GM21423 (cell line): ENCODE data around the gene RYR1.
"Not testable (repeated sequence)": the region's sequence is repeated elsewhere in the genome, so short reads cannot be mapped to it uniquely, and the experiment has no call there.

ENCODE experiments used
- ATAC-seq: cut with Tn5 transposase; IDR thresholded peaks from one replicate; pipeline ENCODE4 v1.9.1; 2021; ENCODE audit warnings: mild to moderate bottlenecking, moderate library complexity; ENCODE audit not compliant: unreplicated experiment

RYR1 gene

DNA sequence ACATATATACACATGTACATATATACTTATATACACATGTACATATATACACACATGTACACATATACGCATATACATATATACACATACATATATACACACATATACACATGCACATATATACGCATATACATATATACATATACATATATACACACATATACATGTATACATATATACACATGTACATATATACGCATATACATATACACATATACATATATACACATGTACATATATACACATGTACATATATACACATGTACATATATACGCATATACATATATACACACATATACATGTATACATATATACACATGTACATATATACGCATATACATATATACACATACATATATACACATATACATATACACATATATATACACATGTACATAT is 169.4 kb downstream of the RYR1 start:
- ATAC-seq = not testable (repeated sequence)

DNA sequence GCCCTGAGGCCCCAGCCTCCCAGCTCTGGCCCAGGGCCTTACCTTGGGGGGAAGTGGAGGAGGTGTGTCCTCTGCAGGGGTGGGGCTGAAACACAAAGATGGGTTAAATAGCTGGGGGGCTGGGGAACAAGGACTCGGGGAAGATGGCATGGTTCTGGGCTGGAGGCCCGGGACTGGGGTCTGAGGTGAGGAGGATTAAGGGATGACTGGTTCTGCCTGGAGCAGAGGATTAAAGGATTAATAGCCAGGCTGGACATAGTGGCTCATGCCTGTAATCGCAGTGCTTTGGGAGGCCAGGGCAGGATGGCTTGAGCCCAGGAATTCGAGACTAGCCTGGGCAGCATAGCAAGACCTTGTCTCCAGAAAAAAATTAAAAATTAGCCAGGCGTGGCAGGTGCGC is 172.6 kb downstream of the RYR1 start:
- ATAC-seq = no peak

DNA sequence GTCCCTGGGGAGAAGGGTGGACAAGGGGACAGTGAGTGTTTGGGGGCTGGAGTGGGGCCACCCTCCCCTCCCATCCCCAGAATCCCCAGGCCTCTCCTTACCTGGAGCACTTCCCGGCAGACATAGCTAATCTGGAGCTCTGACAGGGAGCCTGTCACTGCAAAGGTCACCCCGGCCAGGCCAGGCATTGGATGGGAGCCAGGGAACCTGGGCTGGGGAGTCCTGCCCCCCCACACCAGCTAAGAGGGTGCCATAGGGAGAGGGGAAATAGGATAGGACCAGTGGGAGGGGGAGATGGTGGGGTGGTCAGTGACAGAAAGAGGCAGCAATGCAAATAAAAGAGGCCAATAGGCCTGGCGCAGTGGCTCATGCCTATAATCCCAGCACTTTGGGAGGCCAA is 180.8 kb downstream of the RYR1 start:
- no peak for ATAC-seq

DNA sequence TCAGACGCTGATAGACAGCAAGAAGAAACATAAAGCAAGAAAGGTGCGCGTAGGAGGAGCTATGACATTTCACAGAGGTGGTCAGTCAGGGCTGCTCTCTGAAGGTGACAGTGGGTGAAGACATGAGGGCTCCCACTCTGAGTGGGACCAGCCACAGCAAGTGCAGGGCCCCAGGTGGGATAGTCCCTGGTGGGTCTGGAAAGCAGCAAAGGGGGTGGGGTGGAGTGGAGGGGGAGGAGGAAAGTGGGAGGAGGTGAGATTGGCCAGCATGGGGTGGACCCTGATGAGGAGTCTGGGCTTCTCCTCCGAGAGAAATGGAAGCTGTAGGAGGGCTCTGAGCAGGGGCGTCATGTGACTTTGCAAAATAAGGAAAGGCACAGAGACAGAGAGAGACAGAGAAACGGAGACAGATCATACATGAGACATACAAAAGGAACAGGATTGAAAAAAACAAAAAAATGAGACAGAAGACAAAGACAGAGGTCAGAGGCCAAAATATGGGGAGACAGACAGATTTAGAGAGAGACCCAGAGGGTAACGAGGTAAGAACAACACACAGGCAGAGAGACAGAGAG is 181.6 kb downstream of the RYR1 start:
- ATAC-seq = no peak

DNA sequence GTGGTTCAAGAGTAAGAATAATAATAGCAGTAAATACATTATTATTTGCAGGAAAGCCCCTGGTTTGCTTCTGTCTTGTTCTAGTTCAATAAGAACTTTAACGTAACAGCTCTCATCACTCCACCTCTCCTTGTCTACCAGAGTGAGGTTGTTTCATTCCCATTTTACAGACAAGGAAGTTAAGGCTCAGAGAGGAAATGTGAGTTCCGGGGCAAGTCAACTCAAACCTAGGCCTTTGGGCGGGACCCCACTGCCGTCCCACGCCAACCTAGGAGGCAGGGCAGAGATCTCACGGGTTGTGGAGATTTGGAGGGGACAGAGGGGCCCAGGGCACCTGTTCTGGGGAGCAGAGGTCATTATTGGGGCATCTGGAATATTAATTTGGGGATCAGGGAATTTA is 182.8 kb downstream of the RYR1 start:
- no peak for ATAC-seq

DNA sequence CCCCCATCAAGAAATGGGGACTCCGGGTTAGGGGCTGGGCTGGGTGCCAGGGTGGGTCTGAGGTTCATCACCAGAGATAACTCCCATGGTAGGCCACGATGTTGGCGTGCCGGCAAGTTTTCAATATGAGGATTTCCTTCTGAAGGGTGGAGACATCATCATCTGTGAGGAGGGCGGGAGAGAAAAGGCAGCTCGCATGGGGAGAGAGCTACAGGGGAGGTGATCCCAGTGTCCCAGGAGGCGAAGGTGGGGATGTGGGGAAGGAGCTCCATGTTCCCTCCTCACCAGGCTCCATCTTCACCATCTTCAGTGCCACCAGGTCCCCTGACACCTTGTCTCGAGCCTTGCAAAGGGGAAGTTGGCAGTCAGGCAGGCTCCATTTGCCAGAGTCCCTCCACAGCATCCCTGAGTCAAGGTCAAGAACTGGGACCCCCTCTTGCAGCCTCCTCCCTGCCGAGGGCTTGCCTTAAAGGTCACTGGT is 183.8 kb downstream of the RYR1 start:
- no peak for ATAC-seq

DNA sequence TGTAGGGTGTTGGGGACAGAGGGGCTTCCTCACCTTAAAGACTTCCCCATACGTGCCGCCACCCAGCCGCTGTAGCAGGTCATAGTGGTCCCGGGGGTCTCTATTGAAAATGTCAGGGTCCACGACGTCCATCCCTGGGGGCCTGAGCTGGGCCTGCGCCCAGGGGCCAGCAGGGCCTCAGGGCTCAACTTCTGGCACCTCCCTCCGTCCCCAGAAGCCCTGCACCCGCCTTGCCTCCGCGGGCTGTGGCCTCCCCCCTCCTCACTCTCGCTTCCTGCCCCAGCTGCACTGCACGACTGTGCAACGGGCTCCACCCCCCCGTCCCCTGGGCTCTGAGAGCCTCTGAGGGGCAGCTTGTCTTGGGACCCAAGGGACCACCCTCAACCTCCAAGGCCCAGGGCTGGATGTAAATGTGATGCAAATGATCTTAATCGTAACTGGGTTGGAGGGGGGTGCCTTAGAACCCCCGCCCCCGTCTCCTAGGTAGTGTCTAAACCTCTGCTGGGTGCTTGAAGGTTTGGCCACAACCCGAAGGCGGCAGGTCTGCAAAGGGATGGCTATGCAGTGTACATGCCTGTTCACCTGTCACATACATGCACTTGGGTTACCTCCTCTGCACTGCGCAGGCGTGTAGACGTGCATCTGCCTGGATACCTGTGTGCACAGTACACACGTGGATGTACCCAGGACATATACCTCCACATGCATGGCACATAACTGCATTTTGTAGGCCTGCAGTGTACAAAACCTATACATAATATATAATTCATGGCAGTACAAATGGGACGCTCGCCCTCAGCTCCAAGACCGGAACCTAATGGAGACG is 184.5 kb downstream of the RYR1 start, which contains the start of gene MAP4K1:
Gene MAP4K1, minus strand, starts transcription at position 190 of the 826 bp plus-strand sequence. Its CDS starts 58 bp downstream, at position 132.
- peak; percentile 61 for ATAC-seq

DNA sequence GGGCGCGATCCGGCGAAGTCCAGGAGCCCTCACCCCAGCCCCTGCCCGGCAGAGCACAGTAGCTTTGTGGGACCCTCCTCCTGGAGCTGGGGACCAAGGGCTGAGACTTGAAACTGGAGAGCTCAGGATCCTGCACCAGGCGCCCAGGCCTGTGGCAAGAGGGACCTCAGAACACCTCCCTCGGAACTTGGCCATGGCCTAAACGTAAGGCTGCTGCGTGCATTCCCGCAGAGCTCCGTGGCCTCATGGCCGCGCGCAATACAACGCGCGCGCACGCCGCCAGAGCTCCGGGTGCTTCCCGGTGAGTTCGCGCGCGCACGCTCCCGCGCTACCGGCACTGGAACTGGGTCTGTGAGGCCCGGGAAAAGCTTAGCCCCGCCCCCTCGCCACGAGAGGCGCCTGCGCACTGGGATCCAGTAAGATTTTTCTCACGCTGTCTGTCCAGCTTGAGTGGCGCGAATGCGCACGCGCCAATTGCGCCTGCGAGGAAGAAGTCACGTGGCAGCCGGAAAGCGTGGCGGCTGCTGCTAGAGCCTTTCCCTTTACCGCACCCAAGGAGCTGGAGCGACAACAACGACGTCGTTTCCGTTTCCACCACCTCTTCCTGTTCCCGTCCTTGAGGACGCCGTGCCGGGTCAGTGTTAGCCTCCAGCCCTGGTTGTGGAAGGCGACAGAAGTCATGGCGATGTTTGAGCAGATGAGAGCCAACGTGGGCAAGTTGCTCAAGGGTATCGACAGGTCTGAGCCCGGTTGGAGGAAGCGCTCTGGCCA is 185.3 kb downstream of the RYR1 start, which contains the start of gene EIF3K:
Gene EIF3K, plus strand, starts transcription at position 599 of the 771 bp plus-strand sequence. Its CDS starts 81 bp downstream, at position 680.
- peak; percentile 56 for ATAC-seq

DNA sequence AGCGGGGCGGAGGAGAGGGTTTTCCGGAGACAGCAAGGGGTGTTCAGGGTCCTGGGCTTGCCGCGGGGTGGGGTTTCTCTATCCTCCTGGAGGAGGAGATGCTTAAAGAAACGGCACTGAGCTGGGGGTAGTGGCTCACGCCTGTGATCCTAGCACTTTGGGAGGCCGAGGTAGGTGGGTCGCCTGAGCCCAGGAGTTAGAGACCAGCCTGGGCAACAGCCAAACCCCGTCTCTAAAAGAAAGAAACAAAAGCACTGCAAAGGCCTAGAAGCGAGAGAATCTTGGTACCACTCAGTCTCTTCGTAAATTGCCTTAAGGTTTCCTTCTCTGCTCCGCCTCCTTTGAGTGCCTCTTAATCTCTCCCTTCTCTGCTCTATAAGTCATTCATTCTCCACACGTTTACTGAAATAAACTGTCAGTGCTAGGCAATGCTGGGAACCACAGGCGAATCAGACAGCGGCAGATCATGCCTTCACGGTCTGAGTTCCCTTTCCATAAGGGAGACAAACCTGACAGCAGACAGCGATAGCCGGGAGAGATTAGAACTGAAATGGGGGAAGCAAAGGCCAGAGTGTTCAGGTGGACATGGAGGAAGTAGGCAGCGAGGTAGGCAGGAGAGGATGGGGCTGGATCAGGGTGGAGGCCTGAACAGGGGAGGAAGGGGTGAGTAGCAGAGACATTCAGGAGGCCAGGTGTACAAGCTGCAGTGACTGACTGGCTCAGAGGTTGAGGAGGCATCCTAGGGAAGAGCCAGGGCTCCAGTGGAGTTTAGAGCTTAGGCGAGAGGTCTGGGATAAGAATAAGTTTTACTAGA is 186.1 kb downstream of the RYR1 start:
- no peak for ATAC-seq

DNA sequence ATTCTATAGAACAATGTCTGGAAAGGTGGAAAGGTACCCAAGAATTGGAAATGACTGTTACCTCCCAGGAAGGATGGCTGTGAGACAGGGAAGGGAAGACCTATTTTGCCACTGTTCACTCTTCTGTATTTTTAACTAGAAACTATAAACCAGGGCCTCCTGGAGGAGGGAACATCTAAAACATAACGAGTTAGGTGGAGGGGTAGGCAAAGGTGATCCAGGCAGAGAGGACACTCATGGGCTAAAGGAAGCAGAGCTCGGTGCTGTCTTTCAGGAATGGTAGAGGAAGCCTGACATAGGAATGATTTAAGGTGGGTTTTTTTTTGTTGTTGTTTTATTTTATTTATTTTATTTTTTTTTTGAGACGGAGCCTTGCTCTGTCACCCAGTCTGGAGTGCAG is 191.3 kb downstream of the RYR1 start:
- no peak for ATAC-seq

DNA sequence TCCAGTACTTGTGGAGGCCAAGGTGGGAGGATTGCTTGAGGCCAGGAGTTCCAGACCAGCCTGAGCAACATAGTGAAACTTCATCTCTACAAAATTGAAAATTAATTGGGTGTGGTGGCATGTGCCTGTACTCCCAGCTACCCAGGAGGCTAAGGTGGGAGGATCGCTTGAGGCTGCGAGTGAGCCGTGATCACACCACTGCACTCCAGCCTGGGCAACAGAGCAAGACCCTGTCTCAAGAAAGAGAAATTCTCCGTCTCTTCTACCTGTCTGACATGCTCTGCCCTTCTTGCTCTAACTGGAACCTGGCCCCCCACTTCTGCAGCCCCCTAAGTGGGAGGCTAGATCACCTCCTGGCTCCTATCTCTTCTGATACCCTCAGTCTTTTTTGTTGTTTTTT is 192.9 kb downstream of the RYR1 start:
- ATAC-seq = no peak

DNA sequence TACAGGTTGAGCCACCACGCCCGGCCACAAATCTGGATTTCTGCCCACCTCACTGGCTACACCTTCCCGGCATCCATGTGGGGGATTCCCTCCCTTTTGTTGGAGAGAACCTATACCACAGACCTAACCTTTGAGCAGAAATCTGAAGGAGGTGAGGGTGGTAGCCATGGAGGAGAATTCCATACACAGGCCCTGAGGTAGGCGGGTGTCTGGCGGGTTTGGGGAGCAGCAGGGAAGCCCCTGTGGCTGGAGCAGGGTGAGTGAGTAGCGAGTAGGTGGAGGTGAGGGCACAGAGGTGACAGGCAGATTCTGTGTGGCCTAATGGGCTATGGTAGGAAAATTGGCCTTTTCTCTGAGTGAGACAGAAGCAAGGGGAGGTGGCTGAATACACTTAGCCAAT is 196.1 kb downstream of the RYR1 start:
- ATAC-seq = no peak

DNA sequence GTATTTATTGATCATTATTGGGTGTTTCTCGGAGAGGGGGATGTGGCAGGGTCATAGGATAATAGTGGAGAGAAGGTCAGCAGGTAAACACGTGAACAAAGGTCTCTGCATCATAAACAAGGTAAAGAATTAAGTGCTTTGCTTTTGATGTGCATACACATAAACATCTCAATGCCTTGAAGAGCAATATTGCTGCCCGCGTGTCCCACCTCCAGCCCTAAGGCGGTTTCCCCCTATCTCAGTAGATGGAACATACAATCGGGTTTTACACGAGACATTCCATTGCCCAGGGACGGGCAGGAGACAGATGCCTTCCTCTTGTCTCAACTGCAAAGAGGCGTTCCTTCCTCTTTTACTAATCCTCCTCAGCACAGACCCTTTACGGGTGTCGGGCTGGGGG is 197.8 kb downstream of the RYR1 start:
- not testable (repeated sequence) for ATAC-seq

DNA sequence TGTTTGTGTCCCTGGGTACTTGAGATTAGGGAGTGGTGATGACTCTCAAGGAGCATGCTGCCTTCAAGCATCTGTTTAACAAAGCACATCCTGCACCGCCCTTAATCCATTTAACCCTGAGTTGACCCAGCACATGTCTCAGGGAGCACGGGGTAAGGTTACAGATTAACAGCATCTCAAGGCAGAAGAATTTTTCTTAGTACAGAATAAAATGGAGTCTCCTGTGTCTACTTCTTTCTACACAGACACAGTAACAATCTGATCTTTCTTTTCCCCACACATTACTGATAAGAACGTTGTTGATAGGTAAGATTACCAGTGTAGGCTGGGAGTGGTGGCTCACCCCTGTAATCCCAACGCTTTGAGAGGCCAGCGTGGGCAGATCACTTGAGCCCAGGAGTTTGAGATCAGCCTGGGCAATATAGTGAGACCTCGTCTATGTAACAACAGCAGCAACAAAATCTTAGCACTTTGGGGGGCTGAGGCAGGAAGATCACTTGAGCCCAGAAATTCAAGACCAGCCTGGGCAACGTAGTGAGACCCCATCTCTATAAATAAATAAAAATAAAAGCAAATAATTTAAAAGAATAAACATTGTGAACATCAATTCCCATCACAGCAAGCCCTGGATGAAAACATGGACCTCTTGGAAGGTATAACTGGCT is 198.5 kb downstream of the RYR1 start:
- not testable (repeated sequence) for ATAC-seq

DNA sequence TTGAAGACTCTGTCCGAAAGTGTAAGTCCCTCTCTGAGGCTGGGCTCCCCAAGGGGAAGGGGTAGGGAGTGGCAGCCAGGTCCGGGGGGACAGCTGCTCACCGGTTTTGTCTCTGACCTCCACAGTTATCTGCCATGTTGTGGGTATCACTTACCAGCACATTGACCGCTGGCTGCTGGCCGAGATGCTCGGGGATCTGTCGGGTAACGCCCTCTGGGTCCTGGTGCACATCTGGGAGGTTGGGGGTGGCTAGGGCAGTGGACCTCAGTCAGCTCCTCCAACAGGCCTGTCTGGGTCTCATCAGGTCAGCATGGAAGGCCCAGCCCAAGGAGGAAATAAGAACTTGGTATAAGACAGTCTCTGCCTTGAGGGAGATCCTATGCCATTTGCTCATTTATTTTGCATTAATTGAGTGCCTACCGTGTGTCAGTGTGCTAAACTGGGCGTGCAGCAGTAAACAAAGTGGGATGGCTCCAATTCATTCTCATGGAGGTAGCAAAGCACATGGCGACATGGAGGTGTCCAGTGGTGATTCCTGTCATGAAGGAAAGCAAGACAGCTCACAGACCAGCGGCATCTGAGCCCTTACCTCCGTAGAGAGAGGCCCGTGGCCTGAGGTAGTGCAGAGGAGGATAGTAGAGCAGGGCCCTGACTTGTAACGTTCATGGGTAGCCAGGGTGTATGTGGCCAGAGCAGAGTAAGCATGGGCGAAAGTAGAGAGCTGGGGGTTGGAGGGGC is 199.2 kb downstream of the RYR1 start:
- ATAC-seq = no peak

DNA sequence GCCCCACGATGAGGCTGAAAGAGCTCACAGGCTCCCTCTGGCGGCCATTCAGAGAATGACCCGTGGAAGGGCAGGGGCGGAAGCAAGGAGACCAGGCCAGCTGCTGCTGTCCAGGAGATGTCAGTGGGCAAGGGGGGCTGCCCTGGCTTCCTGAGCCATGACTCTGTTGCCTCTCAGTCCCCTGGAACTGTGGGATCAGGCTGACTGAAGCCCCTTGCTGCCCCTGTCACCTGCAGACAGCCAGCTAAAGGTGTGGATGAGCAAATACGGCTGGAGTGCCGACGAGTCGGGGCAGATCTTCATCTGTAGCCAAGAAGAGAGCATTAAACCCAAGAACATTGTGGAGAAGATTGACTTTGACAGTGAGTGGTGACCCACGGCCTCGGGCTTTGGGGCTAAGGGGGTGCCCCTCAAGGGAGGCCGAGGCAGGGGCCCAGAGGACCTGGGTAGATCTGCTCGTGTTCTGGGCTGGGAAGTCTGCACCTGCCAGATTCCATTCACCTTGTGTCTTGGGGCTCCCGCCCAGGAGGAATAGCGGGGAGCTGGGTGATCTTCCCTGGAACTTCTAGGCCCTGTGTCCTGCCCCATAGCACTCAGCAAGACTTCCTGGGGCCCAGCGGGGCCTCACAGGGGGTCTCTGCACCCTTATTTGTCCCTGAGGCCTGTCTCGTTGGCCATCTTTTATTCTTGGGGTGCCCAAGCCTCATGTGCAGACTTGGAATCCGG is 201.4 kb downstream of the RYR1 start:
- no peak for ATAC-seq

DNA sequence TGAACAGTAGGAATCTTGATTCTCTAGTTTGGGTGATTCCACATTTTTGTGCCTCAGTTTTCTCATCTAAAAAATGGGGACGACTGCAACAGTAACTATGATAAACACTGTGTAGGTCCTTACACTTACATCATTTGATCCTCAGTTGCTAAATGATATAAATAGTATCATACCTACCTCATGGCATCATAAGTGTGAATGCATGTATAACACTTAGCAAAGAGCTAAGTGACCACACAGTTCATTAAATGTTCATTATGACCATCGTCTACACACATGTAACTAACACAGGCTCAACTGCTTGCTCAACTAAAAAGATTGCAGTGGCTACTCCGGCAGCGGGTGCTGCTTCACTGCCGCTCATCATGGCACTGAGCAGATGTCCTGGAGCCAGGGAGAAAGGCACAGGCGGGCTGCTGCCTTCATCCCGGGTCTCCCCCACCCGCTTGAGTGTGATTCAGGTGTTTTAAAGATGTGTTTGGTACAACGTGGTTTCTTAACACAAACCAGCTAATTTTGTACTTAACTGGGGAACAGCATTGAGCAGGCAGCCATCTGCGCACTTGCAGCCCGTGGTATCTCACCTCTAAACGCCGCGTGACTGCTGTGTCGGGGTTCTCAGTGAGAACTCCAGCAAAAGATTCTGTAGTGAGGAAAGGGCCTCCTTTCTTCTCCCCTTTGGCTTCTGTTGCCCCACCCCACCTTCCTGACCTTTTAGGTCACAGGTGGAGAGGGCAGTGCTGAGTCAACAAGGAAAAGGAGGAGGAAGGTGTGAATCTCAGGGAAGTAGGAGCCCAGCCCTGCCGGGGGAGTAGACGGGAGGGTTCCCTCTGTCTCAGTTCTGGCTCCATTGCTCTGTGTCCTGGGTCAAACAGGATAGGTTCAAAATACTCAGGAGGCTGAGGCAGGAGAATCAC is 202.2 kb downstream of the RYR1 start:
- ATAC-seq = no peak
